Esophagus squamous epithelium (tissue), 5 donors: ENCODE measurements around the gene PLS3. TPM values are rescaled to one million over a fixed set of nuclear protein-coding genes. Genes with fewer than 3 reads are reported as not detected.

Source experiments
- DNase-seq: peaks from one replicate; lab custom pipeline; 2025; lab: John Stamatoyannopoulos, UW
- H3K27ac ChIP-seq, 4 donors: fragments of 200-600 bp; sonication (generic); one replicate each; pipeline ENCODE4 v1.5.1; 2016 to 2019; ENCODE audit warnings: mild to moderate bottlenecking in 1 of 4
- H3K27me3 ChIP-seq, 4 donors: fragments of 200-600 bp; sonication (generic); 1 replicate in 3 of 4; 2 replicates in 1 of 4; pipeline versions ENCODE4 v1.5.1 to v1.6.0; 2017 to 2021; ENCODE audit warnings: antibody characterized with exemption in 1 of 4
- H3K36me3 ChIP-seq, 3 donors: fragments of 200-600 bp; sonication (generic); one replicate each; pipeline ENCODE4 v1.5.1; 2016 to 2019
- H3K4me1 ChIP-seq, 3 donors: fragments of 200-600 bp; sonication (generic); one replicate each; pipeline ENCODE4 v1.5.1; 2017 to 2019
- H3K4me3 ChIP-seq, 4 donors: fragments of 200-600 bp; sonication (generic); 1 replicate in 3 of 4; 2 replicates in 1 of 4; pipeline ENCODE4 v1.5.1; 2016 to 2019; ENCODE audit warnings: mild to moderate bottlenecking in 2 of 4, moderate library complexity in 1 of 4
- H3K9me3 ChIP-seq, 3 donors: fragments of 200-600 bp; sonication (generic); one replicate each; pipeline ENCODE4 v1.5.1; 2016 to 2019
- CTCF ChIP-seq, 6 experiments: fragments of 450-650 bp in 4 of 6; fragments of 200-600 bp in 2 of 6; sonication (generic) in 2 of 6; IDR thresholded peaks; one replicate each; pipeline ENCODE4 v1.5.1; 2016 to 2019; ENCODE audit warnings: antibody characterized with exemption in 6 of 6, mild to moderate bottlenecking in 4 of 6, moderate library complexity in 4 of 6
- POLR2A ChIP-seq, 4 donors: fragments of 450-650 bp; IDR thresholded peaks; one replicate each; pipeline ENCODE4 v1.6.1; 2017; ENCODE audit warnings: antibody characterized with exemption in 4 of 4, mild to moderate bottlenecking in 4 of 4, moderate library complexity in 3 of 4
- WGBS, 2 donors: methylation state at CpG; one replicate each; pipeline ENCODE4 v1.1.5; 2018; 5-methylcytosine and 5-hydroxymethylcytosine counted together
- intact Hi-C: fragments of 100-400 bp; cut with DNase I; formaldehyde crosslinking; loops from one replicate; pipeline ENCODE4 v1.15.0; 2022
- total RNA-seq, 4 donors: library from RNA; depleted of rRNA; stranded (reverse); fragments of >200 nt; gene quantifications; one replicate each; pipeline ENCODE4 v1.1.0, GENCODE V29; 2016
- donor health status: DM: yes; HTN: yes; CAD: no.

Gene PLS3
- total RNA-seq, 4 donors from 2014 or later: 142 to 196 (median 149) TPM

- H3K9me3 ChIP-seq: no peaks in the 10 kb centered on the region
- TF ChIP-seq POLR2A (IDR thresholded peaks at IDR 0.05): no peak
- TF ChIP-seq CTCF (IDR thresholded peaks at IDR 0.05): no peak
- peak overlapping the region; percentile 39 to 67 (median 50) for H3K27ac ChIP-seq
- H3K27me3 ChIP-seq: peaks cover 0 to 6% (median 0%) of the 10 kb centered on the region in 4 donors
- H3K4me3 ChIP-seq: no peak overlapping the region
- no peak for DNase-seq
- H3K4me1 ChIP-seq: peaks cover 0 to 11% (median 0%) of the 10 kb centered on the region in 3 donors
- H3K36me3 ChIP-seq: no peaks in the 10 kb centered on the region
- intact Hi-C loops: no loop called here
- 29 to 35% methylated on average over 4 of the region's 4 CpGs for WGBS, 2 donors
Observed at GRCh38 chrX:115602729-115603389, 41.9 kb downstream of the PLS3 start.

GRCh38 chrX:115603534-115604074 is 42.6 kb downstream of the PLS3 start:
- H3K27ac ChIP-seq: peak overlapping the region in 2 of 4 donors; percentile 53 to 54

DNA sequence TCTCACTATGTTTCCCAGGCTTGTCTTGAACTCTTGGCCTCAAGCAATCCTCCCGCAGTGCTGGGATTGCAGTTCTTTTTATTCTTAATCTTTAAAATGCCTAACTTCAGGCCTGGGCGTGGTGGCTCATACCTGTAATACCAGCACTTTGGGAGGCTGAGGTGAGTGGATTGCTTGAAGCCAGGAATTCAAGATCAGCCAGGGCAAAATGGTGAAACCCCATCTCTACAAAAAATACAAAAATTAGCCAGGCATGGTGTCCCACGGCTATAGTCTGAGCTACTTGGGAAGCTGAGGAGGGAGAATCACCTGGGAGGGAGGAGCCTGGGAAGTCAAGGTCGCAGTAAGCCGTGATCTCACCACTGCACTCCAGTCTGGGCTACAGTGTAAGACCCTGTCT is 45.9 kb downstream of the PLS3 start:
- peaks cover 0 to 6% (median 0%) of the 10 kb centered on the region in 4 donors for H3K27me3 ChIP-seq
- no peaks in the 10 kb centered on the region for H3K9me3 ChIP-seq
- intact Hi-C loops: no loop called here
- peaks cover 0 to 5% (median 0%) of the 10 kb centered on the region in 3 donors for H3K4me1 ChIP-seq
- TF ChIP-seq POLR2A (IDR thresholded peaks at IDR 0.05): no peak
- no peak for TF ChIP-seq CTCF (IDR thresholded peaks at IDR 0.05)
- H3K36me3 ChIP-seq: peaks cover 0 to 13% (median 0%) of the 10 kb centered on the region in 3 donors
- H3K4me3 ChIP-seq: no peak overlapping the region
- no peak overlapping the region for H3K27ac ChIP-seq
- DNase-seq: no peak
- 41 to 66% methylated on average over 3 to 4 of the region's 5 CpGs for WGBS, 2 donors

More at GRCh38 chrX:115603534-115604074, 42.6 kb downstream of the PLS3 start:
- 62 to 90% methylated on average over 2 of the region's 2 CpGs for WGBS, 2 donors
- Histone ChIP-seq H3K27me3 (peaks cover 0 to 6% (median 0%) of the 10 kb centered on the region in 4 donors), H3K9me3 (no peaks in the 10 kb centered on the region), H3K36me3 (no peaks in the 10 kb centered on the region), H3K4me3 (no peak overlapping the region), H3K4me1 (peaks cover 0 to 11% (median 0%) of the 10 kb centered on the region in 3 donors)
- intact Hi-C loops: no loop called here
- no peak for DNase-seq
- TF ChIP-seq POLR2A (IDR thresholded peaks at IDR 0.05): no peak
- no peak for TF ChIP-seq CTCF (IDR thresholded peaks at IDR 0.05)

GRCh38 chrX:115609621-115610020 is 48.6 kb downstream of the PLS3 start:
- intact Hi-C loops: no loop called here
- TF ChIP-seq CTCF (IDR thresholded peaks at IDR 0.05) (no peak), POLR2A (IDR thresholded peaks at IDR 0.05) (no peak)
- Histone ChIP-seq H3K9me3 (no peaks in the 10 kb centered on the region), H3K27ac (no peak overlapping the region), H3K36me3 (peaks cover 0 to 13% (median 0%) of the 10 kb centered on the region in 3 donors), H3K4me1 (peaks cover 0 to 5% (median 0%) of the 10 kb centered on the region in 3 donors), H3K4me3 (no peak overlapping the region), H3K27me3 (no peaks in the 10 kb centered on the region)
- 63 to 92% methylated on average over 1 of the region's 1 CpG for WGBS, 2 donors
- no peak for DNase-seq

DNA sequence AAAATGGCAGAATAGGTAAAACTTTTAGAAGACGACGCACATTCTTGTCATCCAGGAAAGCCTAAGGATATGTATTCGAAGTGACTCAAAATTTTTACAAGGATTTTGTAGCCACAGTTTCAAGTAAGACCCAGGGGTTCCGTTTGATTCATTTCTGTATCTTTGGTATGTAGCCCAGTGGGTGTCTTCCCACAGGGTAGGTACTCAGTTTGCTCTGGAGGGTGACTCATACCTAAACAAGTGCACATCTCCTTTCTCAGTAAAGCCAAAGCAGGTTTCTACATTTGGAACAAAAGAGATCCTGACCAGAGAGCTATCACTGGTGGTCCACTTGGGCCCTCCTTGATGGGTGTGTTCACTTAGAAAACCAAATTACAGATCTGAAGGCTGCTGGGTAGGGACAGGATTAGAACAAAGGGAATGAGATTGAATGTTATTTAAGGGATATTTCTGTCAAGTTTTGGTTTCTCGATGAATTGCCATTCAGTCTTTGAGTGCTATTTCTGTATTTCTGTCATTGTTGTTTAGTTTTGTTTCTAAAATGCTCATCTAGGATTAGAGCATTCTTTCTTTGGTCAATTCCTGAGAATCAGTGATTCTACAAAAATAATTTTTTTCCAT is 56.1 kb downstream of the PLS3 start:
- Histone ChIP-seq H3K9me3 (no peaks in the 10 kb centered on the region), H3K27me3 (no peaks in the 10 kb centered on the region), H3K27ac (peak overlapping the region in 3 of 4 donors; percentile 69 to 76 (median 76)), H3K4me1 (peaks cover 0 to 26% (median 0%) of the 10 kb centered on the region in 3 donors), H3K36me3 (no peaks in the 10 kb centered on the region), H3K4me3 (no peak overlapping the region)
- 34 to 38% methylated on average over 5 of the region's 5 CpGs for WGBS, 2 donors
- intact Hi-C loops: no loop called here
- no peak for DNase-seq
- no peak for TF ChIP-seq POLR2A (IDR thresholded peaks at IDR 0.05)
- no peak for TF ChIP-seq CTCF (IDR thresholded peaks at IDR 0.05)
